GM19240 (cell line): ENCODE data around the gene CCR5.

Source experiments
- DNase-seq: peaks from one replicate; pipeline ENCODE4 v3.0.0; 2011; ENCODE audit warnings: low spot score; ENCODE audit not compliant: insufficient read length

Gene CCR5

GRCh38 chr3:46406788-46407611 is 36.3 kb downstream of the CCR5 start, which contains the start of the genes CCR5AS and CCRL2:
Gene CCR5AS (minus strand): TSS chr3:46407066.
Gene CCRL2 (plus strand): TSS chr3:46407259. CDS start chr3:46408080, 821 bp downstream.
- DNase-seq, result peak; percentile 35

- no peak for DNase-seq
Measured at GRCh38 chr3:46407970-46408369, 37.2 kb downstream of the CCR5 start.

GRCh38 chr3:46408853-46409252 is 38.1 kb downstream of the CCR5 start:
- DNase-seq, result no peak

- DNase-seq, result no peak
Measured at GRCh38 chr3:46409739-46410489, 39.2 kb downstream of the CCR5 start.

GRCh38 chr3:46410669-46411068 is 39.9 kb downstream of the CCR5 start:
- no peak for DNase-seq

- no peak for DNase-seq
Measured at GRCh38 chr3:46411271-46411670, 40.5 kb downstream of the CCR5 start.

- no peak for DNase-seq
Measured at GRCh38 chr3:46412786-46413298, 42.1 kb downstream of the CCR5 start.

GRCh38 chr3:46413951-46414350 is 43.2 kb downstream of the CCR5 start:
- no peak for DNase-seq

GRCh38 chr3:46414739-46415138 is 44.0 kb downstream of the CCR5 start:
- DNase-seq, result no peak

GRCh38 chr3:46416125-46416810 is 45.5 kb downstream of the CCR5 start:
- DNase-seq, result no peak

- DNase-seq, result no peak
Measured at GRCh38 chr3:46416811-46417510, 46.2 kb downstream of the CCR5 start.

GRCh38 chr3:46417841-46418611 is 47.3 kb downstream of the CCR5 start:
- DNase-seq, result no peak

- DNase-seq, result no peak
Measured at GRCh38 chr3:46419816-46420215, 49.1 kb downstream of the CCR5 start.

- no peak for DNase-seq
Measured at GRCh38 chr3:46420931-46421330, 50.2 kb downstream of the CCR5 start.

- no peak for DNase-seq
Measured at GRCh38 chr3:46422617-46423016, 51.9 kb downstream of the CCR5 start.

GRCh38 chr3:46423588-46423987 is 52.8 kb downstream of the CCR5 start:
- DNase-seq, result no peak
